HK-2 (cell line): ENCODE data around the gene FPGT.
A peak's percentile ranks its signal among the peaks of the same experiment; 100 is the strongest.
"Not testable (repeated sequence)": the region's sequence is repeated elsewhere in the genome, so short reads cannot be mapped to it uniquely, and the experiment has no call there.

Source experiments
- DNase-seq: peaks from one replicate; pipeline ENCODE4 v3.0.0-alpha.2; 2018; ENCODE audit not compliant: unreplicated experiment

The FPGT gene

GRCh38 chr1:74197657-74198552 lies at the start of gene FPGT, which contains the start of gene LRRIQ3:
FPGT (plus strand) TSS chr1:74198242; CDS start chr1:74198279, 37 bp downstream.
LRRIQ3 (minus strand) TSS chr1:74198176; CDS start chr1:74183684, 14,492 bp downstream.
- DNase-seq: peak; percentile 98

DNA sequence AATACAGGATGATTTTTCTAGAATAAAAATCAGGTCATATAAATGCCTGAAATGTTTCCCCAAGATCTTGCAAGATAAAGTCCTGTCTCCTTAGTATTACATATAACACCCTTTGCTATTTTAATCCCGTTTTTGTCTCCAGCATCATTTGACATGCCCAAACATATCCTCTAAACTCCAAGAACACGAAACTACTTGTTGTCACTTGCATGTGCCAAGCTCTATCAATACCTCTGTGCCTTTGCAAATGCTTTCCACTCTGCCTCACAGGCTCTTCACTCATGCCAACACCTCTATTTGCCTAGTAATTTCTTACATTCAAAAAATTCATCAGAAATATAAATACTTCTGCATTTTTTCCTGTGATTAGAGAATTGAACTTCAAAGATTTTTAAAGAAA lies 38.0 kb upstream of the FPGT start:
- no peak for DNase-seq

DNA sequence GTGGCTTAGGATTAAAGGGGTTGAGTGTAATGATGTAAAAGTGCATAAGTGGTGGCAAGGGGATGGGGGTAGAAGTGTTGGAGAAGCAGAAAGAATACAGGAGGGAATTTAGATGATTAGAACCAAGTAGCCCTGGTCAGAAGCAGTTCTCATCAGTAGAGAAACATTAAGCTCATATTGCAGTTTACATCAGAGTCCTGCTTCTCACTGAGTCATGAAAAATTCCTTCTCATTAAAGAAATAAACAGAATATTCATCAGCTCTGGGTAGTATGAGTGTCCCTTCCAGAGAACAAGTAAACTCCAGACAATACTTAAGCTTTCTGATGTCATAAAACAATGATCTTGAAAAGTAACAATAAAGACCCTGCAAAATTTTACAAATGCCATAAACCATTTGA lies 36.5 kb upstream of the FPGT start:
- DNase-seq: no peak

DNA sequence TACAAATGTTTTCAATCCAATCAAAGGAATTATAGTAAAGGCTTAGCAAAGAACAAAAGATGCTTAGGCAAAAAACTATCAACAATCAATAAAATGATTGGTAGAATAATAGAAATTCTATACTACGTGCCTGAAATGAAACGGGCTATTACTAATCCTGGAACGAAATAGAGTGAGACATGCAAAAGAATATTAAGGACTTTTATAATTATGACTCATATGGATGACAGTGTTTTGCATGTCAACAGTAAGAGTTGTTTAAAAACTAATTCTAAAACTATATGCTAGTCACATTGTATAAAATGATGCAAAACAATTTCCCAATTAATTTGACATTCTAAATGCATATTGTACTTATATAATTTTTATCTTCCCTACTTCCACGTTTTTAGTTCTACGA lies 35.7 kb upstream of the FPGT start:
- no peak for DNase-seq

- not testable (repeated sequence) for DNase-seq
These were observed 23.6 kb upstream of the FPGT start for GRCh38 chr1:74174423-74174822.

GRCh38 chr1:74180490-74180889 lies 17.6 kb upstream of the FPGT start:
- DNase-seq: no peak

DNA sequence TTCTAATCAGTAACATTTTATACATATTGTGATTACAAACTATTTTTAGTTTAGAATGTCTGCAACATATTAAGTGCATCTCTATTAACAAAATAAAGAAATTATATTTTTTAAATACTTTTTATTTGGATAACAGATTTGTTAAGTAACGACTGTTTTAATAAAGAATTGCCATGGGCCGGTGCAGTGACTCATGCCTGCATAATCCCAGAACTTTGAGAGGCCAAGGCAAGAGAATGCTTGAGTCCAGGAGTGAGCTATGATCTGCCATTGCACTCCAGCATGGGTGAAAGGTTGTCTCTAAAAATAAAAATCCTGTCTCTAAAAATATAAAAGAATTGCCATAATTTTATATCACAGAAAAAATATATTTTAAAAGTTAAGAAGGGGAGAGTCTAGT lies 4.1 kb upstream of the FPGT start:
- no peak for DNase-seq

DNA sequence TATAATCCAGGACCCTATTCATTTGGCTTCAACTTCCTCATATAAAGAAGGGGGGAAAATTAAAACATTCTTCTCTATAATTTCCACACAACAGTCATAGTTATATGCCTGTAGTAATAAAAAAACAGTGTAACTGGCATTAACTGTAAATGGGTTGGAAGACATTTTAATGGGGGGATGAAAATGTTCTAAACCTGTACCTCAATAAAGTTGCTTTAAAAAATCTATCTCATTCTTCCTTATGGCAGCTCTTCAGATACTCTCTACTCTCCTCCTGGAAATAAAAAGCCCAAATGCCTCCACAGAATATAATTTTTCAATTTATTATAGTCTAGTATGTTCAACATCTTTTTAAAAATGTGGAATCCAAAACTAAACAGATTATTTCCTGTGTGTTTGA lies 2.7 kb upstream of the FPGT start:
- no peak for DNase-seq

DNA sequence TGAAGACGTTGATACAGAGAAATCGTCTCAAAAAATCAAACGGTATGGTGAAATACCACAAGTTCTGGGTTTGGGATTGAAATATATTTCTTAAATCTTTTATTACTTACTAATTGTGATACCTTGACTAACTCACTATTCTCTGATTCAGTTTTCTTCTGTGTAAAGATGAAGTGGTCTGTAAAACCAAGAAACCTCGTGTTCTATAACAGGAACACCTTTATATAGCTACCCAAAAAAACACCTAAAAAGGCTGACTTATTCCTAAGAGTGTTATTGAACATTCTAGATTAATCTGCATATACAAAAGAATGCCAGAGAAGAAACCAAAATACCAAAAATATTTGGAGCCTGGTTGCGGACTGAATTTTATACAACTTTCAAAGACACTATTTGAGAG lies 787 bp upstream of the FPGT start:
- no peak for DNase-seq

- DNase-seq: no peak
These were observed 1.5 kb downstream of the FPGT start for GRCh38 chr1:74199504-74199903.

- no peak for DNase-seq
These were observed 7.2 kb downstream of the FPGT start for GRCh38 chr1:74205266-74205665.

GRCh38 chr1:74215229-74215628 lies 17.2 kb downstream of the FPGT start:
- no peak for DNase-seq

DNA sequence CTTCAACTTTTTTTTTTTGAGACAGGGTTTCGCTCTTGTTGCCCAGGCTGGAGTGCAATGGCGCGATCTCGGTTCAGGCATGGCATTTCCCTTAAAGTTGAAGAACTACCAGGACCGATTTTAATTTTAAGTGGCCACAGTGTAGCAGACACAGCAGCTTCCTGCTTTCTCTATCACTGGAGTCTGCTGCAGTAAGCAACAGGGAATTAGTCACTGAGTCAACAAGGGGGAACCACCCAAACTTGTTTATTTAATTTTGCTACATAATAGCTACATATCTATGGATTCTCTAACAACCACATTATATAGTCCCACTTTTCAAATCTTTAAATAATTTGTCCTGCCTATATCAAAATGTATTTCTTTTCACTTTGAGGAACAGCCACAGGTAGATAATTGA lies 24.7 kb downstream of the FPGT start:
- DNase-seq: no peak

DNA sequence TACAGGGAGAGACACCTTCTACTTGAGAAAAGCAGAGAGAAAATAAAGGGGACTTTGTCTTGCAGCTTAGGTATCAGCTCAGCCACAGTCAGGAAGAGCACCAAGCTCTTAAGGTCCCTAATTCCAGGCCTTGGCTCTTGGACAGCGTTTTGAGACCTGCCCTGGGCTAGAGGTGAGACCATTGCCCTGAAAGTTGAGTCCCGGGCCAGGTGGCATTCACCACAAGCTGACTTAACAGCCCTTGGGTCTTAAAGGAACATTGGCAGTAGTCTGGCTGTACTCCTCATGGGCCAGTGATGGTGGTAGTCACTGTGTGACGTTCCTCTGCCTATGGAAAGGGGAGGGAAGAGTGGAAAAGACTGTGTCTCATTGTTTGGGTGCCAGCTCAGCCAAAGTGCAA lies 25.4 kb downstream of the FPGT start:
- DNase-seq: no peak

DNA sequence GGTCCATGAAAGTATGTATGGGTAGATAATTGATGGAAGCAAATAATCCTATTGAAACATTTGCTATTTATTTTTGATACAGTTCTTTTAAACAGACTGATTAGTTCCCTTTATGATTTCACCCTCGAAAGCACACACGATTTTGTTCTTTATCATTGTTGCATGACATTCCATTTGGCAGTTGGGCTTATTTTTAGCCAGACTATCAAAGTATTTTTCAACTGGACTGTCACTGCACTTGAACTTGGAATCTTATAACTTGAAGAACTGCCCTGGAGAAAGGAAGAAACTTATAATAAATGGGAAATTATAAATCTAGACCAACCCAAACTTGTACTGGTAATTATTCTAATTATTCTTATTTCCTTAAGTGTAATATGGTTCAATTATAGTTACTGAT lies 37.1 kb downstream of the FPGT start, which contains the start of gene TNNI3K:
Gene TNNI3K (plus strand): TSS at position 235 of the 400 bp plus-strand sequence. CDS start 65 bp downstream, at position 300.
- no peak for DNase-seq

DNA sequence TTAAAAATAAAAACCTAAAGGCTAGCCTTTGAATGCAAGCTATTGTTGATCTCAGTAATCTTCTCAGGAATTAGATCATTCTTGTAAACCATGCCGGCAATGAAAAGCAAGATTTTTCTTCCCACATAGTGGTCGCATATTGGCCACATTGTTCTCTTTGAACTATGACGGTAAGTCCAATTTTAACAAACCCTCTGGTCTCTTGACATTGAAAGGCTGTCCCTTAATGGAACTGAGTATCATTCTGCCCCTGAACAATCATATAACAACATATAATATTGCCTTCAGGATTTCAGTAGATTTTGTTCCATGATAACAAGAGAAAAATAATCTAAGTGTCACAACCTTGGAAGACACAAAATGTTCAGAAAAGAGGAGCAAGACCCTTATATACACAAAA lies 38.4 kb downstream of the FPGT start:
- DNase-seq: no peak

GRCh38 chr1:74237035-74237434 lies 39.0 kb downstream of the FPGT start:
- DNase-seq: no peak

DNA sequence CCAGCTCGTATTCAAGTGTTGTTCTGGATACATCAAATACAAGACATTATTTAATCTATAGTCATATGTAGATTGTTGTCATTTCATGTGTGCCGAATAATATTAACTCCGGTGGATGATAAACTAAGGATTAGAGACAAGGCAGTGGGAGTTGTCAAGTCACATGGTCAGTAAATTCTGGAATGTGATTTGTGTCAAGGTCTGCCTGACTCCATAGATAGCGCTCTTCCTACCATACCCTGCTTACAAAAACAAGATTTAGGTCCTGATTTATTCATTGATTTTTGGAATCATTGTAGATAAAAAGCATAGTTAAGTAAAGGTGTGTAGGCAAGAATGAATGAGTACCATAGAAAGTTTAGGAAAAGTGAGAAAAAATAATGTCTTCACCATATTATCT lies 39.7 kb downstream of the FPGT start:
- no peak for DNase-seq

- no peak for DNase-seq
These were observed 47.2 kb downstream of the FPGT start for GRCh38 chr1:74245168-74245772.

GRCh38 chr1:74246315-74246714 lies 48.3 kb downstream of the FPGT start:
- peak; percentile 6 for DNase-seq

GRCh38 chr1:74247881-74248528 lies 50.0 kb downstream of the FPGT start:
- no peak for DNase-seq

GRCh38 chr1:74253243-74253824 lies 55.3 kb downstream of the FPGT start:
- not testable (repeated sequence) for DNase-seq
